GM21619 (cell line): ENCODE results near the gene ECEL1.

Experiments
- ATAC-seq: cut with Tn5 transposase; IDR thresholded peaks from one replicate; pipeline ENCODE4 v1.9.1; 2021; ENCODE audit not compliant: unreplicated experiment

ECEL1 gene

DNA sequence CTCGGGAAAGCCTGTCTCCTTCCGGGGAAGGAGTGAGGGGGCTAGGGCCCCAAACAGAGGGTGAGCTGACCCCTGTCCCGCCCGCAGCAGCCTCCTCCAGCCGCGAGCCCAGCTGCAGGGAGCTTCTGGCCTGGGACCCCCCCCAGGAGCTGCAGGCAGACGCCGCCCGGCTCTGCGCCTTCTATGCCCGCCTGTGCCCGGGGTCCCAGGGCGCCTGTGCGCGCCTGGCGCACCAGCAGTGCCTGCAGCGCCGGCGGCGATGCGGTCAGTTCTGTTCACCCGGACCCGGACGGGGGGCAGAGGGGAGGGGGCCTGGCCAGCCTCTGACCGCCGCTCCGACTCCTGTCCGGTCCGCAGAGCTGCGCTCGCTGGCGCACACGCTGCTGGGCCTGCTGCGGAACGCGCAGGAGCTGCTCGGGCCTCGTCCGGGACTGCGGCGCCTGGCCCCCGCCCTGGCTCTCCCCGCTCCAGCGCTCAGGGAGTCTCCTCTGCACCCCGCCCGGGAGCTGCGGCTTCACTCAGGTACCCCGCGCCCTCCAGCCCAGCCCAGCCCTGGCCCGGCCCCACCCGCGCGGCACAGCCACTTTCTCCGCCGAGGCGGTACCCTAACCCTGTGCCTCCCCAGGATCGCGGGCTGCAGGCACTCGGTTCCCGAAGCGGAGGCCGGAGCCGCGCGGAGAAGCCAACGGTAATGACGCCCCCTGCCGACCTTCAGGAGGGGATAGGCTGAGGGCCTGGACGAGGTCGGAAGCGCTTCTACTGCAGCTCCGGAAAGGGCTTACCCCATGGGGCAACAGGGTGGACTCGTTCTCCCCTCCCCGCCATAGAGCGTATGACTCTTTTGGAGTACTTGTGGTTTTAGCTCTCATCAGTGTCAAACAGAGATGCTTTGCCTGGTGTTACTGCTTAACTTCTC is 36.3 kb upstream of the ECEL1 start:
- ATAC-seq: no peak

- ATAC-seq: no peak
Measured at GRCh38 chr2:232523402-232523681, 35.7 kb upstream of the ECEL1 start.

- no peak for ATAC-seq
Measured at GRCh38 chr2:232522623-232523401, 35.2 kb upstream of the ECEL1 start.

DNA sequence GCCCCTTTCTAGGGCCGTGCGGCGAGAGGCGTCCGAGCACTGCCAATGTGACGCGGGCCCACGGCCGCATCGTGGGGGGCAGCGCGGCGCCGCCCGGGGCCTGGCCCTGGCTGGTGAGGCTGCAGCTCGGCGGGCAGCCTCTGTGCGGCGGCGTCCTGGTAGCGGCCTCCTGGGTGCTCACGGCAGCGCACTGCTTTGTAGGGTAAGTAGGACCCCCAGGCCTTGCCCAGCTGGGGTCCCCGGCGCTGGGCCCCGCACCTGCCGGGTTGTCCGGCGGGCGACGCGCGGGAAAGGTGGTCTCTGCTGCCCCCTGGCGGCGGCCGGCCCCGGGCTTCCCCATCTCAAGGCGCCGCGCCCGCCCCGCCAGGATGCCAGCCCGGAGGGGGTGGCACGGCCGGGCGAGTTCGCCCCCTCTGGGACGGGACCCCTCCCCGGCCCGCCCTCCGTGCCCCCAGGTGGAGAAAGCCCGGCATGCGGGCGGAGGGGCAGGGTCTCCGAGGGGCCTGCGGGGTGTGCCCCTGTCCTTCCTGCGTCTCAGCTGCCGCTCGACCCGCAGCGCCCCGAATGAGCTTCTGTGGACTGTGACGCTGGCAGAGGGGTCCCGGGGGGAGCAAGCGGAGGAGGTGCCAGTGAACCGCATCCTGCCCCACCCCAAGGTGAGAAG is 34.5 kb upstream of the ECEL1 start:
- no peak for ATAC-seq

- ATAC-seq: no peak
Measured at GRCh38 chr2:232521098-232521497, 33.5 kb upstream of the ECEL1 start.

- ATAC-seq: no peak
Measured at GRCh38 chr2:232520489-232520888, 32.9 kb upstream of the ECEL1 start.

DNA sequence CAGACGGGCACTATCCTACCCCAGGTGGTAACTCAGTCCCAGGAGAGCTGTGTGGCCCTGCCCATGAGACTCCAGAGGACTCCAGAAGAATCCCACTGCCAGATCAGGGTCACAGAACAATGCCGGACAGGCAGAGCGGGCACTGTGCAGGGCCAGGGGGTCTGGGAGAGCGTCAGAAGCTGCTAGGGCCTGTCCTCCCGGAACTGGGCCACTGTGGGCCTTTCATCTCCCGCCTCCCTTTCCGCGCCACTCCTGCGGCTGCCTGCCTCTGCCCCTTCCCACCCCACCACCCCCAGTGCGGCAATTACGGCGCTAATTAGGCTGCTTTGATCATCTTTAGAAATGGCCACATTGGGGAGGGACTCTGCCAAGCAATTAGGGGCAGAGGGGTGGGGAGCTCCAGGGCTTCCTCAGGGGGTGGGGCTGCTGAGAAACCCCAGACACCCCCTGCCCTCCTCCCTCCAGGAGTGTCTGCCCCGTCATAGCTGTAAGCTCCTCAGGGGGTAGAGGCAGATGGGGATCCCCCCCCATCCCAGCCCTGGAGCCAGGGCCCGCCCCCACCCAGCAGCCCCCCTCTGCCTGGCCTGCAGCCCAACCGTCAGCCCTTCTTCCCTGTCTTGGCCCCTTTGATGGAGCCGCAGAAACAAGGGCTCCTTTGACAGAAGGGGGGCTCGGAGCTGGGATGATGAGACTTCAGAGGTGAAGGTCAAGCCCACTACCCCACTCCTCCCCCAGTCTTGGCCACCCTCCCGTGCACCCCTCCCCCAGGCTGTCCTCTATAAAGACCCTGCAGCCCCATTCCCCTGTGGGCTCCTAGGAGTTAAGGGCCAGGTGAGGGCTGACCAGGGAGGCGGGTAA is 32.2 kb upstream of the ECEL1 start, which contains the start of gene PRSS56:
TSS of gene PRSS56 (plus strand) at position 808 of the 858 bp plus-strand sequence. CDS start 211 bp downstream, outside the sequence.
- ATAC-seq: no peak

GRCh38 chr2:232518844-232519243 is 31.2 kb upstream of the ECEL1 start:
- ATAC-seq: no peak

DNA sequence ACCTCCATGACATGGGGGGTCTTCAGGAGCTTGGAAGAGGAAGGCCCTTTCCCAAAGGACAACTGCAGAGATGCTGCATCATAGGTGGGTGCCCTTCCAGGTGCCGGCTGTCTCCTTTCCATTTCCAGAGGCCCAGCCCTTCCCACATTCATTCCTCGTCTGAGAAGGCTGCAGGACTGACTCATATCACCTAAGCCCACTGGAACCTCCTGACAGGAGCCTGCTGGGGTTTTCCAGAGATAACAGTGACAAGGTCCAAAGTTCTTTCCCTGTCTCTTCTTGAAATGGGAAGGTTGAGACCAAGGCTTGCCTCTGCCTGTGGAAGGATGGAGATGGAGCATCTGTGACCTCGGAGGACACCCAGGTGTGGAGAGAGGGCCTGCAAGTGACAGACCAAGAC is 28.9 kb upstream of the ECEL1 start:
- ATAC-seq: no peak

- ATAC-seq: no peak
Measured at GRCh38 chr2:232515639-232516038, 28.0 kb upstream of the ECEL1 start.

- no peak for ATAC-seq
Measured at GRCh38 chr2:232513353-232513752, 25.7 kb upstream of the ECEL1 start.

DNA sequence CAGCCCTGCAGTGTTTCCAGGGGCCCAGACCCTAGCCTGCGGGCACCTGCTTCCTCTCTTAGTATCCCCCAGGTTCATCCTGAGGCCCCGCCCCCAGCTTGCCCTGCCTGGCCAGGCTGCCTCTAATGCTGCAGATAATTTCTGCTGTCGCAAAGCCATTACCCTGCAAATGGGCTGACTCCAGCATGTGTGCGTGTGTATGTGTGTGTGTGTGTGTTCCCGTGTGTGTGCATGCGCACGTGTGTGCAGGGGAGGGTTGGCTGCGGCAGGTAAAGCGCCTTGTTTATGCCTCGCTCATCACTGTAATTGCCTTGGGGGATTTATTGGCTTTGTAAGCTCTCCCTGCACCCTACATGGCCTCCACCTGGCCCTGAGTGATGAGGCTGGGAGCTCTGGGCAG is 25.0 kb upstream of the ECEL1 start:
- no peak for ATAC-seq

DNA sequence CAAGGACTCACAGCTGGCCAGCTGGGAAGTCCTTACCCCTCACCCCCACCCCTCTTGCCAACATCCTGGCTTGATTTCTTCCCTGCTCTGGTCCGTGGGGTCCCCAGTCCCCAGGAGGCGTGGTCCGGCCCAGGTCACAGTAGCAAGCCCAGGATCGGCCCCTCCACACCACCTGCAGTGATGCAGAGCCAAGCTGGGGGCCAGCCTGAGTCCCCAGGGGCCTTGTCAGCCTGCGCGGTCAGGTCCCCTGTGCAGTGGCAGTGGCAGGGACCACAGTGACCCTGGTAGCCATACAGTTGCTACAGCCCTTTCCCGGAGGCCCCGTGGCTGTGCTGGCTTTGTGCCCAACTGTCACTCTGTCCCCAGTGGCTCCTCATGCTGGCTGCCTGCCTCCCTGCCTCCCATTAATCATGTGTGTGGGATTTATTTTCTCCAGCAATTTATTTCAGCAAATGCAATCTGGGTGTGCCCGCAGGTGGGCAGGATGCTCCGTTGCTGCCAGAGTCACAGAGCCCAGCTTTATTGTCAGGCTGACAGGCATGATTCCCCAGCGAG is 23.8 kb upstream of the ECEL1 start:
- no peak for ATAC-seq

- no peak for ATAC-seq
Measured at GRCh38 chr2:232508251-232508650, 20.6 kb upstream of the ECEL1 start.

DNA sequence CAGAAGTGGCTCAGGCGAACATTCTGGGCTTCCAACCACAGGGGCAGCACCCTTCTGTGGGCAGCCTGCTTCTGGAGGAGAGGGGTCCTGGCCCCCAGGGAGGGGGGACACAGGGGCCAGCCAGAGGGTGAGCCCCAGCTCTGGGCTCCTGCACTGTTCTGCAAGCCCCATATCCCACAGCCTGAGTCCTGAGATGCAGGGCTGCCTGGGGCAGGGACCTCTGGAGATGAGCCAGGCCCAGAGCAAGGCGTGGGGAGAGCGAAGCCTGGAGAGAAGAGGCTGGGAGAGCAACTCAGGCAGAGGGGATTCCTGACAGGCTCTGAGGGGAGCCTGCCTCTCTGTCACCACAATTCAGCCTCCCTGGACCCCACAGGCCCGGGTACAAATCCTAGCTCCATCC is 19.1 kb upstream of the ECEL1 start:
- ATAC-seq: no peak

DNA sequence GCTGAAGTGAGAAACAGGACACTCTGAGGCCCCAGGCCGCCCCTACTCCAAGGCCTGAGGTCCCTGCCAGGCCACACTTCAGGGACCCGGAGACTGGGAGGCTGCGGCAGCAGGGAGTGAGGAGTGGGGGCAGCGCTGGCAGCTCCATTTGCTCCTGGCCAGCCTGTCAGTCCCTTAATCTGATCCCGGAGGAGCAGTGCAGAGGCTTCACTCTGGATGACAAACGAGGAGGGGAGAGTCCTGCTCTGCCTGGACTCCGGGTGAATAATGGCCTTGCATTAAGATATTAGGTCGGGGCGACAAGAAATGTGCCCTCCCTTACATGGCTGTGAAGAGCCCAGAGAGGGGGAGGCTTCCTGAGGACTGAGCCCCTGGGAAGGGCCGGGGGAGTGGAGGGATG is 18.2 kb upstream of the ECEL1 start:
- ATAC-seq: no peak

GRCh38 chr2:232504438-232504837 is 16.8 kb upstream of the ECEL1 start:
- ATAC-seq: no peak

- ATAC-seq: no peak
Measured at GRCh38 chr2:232503809-232504323, 16.2 kb upstream of the ECEL1 start.

DNA sequence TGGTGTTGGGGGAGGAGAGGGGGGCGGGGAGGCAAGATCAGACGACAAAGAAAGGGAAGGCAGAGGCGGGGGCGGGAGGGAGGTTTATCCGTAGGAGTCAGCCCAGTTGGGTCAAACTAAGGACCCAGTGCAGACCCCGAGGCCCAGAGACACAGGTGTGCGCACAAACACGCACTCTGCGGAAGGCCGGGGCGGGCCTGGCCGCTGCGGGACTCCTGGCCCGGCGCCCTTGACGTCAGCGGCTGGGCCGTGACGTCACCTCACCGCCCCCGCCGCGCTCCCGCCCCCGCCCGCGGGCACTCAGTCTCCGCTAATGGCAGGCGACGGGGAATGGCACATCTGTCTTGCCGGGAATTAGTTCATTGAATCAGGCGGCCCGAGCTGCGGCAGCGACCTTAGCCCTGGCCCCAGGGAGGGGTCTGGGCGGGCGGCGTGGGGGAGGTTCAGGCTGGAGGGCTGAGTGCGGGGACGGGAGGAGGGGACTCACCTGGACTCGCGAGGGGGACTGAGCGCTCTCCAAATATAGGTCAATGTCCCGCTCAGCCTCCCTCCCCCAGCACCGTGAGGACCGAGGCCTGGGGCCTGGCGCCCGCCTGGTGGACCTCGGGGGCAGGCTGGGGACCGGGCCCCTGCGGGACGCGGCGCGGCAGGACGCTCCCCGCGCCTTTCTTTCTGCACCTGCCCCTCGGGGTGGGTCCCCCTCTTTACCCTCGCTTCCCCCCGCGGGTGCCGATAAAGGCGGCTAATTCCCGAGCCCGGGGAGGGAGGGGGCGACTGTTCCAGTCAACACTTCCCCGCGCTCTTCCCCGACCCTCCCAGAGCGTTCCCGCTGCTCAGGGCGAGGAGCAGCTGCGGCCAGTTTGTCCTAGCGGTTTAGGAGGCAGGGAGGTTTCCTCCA is 15.5 kb upstream of the ECEL1 start:
- no peak for ATAC-seq
